Activated T-helper 1 cell treated with Interleukin-2 at 50 U/mL for 16 hours (primary cell): ENCODE data around the gene TMEM132C.

Source experiments
- DNase-seq: peaks from one replicate; pipeline ENCODE4 v3.0.0-alpha.2; 2020; ENCODE audit warnings: low read depth

Gene TMEM132C

DNA sequence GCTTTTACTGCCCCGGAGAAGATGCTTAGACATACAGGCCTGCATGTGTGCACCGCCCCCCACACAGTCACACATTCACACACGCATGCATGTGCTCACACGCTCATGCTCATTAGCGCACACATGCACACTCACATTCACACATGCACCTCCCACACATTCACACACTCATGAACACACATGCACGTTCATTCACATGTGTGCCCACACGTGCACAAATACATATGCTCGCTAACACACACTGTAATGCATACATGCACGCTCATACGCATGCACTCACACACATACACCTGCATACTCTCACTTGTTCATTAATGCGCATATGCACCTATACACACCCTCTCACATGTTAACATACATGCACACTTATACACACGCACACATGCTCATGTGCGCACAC is 21.9 kb downstream of the TMEM132C start:
- DNase-seq: no peak

DNA sequence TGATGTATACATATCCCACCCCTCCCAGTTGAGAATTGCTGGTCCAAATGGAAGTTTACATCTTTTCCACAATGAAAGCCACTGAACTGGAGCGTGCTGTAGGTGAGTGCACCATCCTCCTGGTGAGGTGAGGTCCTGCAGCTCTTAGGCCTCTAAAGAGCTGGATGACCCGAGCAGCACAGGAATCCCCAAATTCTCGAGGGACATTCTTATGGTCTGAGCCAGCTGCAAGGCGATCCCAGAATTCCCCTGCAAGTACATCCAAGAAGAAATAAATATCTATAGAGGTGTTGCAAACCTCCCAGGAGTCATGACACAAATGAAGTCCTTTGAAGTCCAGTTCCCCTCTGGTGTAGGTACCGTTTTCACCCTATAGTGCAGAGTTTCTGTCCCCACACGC is 24.0 kb downstream of the TMEM132C start:
- no peak for DNase-seq

DNA sequence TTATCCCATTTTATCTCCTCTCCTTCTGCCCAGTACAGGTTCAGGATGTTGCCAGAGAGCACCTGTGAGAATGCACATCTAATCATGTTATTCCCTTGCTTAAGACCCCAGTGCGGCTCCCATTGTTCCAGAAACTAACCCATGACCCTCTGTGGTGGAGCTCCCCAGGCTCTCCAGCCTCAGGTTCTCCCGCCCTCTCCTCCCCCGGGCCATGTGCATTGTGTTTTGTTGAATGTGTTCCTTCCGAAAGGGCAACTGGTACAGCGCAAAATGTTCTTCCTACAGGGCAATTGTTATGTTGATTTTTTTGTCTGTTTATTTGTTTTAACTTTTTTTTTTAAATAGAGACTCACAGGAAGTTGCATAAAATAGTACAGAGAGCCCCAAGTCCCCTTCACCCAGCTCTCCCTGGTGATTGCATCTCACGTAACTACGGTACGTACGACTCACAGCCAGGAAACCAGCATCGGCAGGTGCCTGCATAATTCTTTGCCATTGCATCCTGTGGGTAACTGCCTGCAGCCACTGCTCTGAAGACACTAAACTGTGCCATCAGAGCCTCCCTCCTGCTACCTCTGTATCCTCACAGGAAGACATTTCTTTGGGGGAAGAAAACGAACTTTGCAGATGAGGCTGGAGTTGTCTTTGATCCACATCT is 31.2 kb downstream of the TMEM132C start:
- DNase-seq: no peak

DNA sequence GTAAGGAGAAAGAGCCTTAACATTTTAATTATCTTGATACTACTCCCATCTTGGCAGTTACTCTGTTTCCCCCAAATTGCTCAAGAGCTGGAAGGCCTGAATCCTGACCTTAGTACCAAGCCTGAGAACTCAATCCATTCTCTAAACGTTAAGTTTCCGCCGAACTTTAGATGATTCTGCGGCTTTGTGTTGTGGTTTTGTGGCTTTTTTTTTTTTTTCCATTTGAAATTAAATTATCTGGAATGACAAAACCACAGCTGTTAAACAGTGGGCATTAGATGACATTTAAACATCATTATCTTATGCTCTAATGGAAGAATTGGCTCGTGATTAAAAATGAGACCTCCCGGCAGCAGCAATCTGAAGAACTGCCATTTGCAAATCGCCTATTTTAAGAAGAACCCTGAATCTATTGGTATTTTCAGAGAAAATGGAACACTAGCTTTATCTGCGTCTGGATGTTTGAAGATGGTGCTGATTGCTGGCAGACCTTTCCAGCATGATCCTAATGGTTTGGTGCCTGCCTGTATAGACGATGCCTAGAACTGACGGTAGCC is 38.4 kb downstream of the TMEM132C start:
- no peak for DNase-seq

DNA sequence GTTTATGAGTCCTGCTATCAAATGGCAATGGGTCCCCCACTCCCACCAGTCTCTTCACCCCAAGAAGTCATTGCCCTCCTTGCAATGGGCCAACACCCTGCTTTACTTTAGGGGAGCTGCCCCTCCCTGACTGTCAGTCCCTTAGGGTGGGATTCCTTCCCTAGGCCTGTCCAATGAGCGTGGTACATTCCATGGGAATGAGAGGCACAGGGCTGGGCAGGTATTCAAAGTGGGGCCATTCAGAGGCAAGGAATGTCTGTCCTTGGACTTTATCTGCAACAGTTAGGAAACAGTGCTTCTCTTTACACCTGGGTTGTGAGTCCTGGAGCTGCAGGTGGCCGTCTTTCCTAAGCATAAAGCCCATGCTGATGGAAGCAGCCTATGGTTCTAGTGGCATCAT is 40.8 kb downstream of the TMEM132C start:
- DNase-seq: no peak

DNA sequence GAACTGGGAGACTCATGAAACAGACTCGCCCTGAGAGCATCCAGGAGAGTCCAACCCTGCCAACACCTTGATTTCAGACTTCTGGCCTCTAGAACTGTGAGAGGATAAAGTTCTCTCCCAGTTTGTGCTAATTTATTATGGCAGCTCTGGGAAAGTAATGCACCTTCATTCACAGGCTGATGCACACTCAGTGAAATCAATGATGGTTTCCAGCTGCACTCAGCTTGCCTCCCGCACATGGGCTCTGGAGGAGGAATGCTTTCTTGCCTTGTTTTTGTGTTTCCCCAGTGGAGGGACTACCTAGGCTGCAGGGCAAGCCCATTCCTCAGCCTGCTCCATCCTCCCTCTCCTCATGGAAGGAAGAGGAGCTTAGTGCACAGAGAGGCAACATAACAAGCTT is 45.7 kb downstream of the TMEM132C start:
- DNase-seq: no peak

DNA sequence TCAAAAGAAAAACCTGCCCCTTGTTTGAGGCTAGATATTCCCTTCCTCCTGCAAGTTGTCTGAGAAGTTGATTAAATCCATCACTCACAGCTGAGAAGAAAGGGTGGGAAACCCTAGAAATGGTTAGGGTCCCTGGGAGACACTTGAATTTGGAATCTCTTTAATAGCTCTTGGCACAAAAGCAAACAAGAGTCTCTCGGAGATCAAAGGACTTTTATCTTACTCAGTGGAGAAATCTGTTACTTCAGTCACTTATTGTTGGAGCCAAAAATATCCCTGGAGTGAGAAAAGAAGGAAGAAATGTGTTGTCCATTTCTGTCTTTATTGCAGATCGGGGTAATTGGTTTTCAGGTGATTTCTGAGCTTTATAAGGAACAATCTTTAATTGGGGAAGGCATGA is 47.0 kb downstream of the TMEM132C start:
- no peak for DNase-seq

DNA sequence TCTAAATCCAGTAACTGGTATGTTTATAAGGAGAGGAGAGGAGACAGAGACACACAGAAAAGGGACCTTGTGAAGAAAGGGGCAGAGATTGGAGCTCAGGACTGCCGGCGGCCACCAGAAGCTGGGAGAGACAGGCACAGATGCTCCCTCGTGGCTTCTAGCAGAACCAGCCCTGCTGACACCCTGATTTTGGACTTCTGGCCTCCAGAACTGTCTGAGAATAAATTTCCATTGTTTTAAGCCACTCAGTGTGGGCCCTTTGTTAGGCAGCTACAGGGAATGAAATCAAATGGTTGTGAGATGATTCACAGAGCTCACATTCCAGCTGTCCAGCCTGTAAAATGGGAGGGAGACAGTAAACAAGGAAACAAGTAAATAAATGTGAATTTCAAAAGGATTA is 47.6 kb downstream of the TMEM132C start:
- DNase-seq: no peak

DNA sequence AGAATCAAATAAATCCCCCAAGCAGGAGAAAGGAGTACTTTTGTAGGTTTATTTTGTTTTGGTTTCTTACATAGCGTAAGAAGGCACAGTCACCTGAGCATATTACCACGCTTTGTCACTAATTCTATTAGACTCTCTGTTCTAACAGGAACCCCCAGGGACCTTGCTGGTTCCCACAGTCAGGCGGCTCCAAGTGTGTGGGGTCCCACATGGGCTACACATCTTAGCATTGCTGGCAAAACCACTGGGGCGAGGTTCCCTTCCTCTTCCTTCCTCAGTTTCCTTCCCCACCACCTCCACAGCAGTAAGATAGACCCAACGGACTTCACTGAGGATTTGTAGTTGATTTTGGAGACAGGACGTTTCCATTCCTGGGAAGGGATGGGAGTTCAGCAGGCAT is 49.1 kb downstream of the TMEM132C start:
- DNase-seq: no peak

DNA sequence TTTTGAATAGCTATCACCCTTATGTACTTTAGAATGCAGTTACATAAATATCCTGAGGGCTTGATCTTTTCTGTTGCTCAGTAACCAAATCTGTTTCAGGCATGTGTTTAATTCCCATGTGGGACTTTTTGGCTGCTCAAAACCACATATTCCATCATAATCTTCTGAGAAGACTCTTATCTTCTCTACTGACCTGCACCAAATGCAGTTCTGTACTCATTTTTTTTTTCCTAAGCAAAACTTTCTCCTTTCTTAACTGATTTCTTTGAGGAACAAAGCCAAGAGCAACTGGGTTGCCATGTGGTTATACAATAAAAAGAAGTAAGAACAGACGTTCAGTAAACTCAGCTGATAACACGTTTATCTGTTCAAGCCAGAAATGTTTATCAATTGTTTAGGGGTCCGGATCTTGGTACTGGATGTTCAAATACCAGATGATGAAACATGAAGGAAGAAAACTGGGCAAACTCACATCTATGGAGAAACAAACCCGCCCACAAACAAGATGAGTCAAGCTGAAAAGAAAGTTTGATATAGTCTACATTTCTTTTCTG is 50.1 kb downstream of the TMEM132C start:
- no peak for DNase-seq

DNA sequence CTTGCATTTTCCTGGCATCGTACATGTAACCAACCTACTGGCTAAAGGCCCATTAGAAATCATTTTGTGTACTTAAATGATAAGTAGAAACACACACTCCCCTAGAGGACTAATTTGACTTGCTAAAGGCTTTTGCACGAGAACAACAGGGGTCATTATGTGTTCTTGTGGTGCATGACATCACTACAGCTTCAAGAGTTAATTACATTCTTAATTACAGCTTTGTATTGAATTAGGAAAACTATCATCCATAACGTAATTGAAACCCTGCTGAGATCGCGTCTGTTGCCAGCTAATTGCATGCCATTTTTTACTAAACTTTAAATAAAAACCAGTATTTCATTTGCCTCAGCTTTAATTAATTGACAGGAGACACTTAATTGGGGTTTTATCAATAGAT is 51.4 kb downstream of the TMEM132C start:
- no peak for DNase-seq

DNA sequence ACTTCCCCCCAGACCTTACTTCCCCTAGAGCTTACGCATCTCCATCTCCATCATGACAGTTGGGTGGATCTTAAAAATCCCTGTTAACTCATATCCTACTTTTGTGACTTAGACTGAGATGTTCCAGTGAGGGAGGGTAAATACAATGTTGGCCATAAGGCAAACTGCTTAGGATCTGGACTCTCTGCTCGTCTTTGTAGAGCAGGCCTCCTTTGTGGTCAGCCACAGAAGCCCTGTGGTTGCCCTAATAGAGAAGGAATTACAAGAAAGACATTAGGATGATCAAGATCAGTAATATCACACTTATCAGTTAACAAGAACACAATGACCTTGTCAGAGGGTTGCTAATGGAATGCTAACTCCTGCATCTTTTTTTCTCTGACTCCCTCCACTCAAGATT is 52.0 kb downstream of the TMEM132C start:
- DNase-seq: no peak

DNA sequence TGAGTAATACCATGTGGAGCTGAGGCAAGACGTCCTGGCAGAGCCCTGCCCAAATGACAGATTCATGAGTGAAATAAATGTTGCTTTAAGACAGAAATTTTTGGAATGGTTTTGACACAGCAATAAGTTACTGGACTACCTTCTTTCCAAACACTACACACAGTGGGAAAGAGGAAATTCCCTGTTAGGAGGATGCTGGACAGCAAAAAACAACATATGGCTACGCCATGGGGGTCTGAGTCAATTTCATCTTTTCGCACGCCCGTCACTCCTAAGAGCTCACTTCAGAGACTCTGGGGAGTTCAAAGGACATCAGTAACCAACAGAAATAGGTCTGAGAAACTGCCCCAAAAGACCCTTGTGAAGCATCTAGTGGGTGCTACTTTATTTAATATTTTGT is 55.4 kb downstream of the TMEM132C start:
- no peak for DNase-seq

DNA sequence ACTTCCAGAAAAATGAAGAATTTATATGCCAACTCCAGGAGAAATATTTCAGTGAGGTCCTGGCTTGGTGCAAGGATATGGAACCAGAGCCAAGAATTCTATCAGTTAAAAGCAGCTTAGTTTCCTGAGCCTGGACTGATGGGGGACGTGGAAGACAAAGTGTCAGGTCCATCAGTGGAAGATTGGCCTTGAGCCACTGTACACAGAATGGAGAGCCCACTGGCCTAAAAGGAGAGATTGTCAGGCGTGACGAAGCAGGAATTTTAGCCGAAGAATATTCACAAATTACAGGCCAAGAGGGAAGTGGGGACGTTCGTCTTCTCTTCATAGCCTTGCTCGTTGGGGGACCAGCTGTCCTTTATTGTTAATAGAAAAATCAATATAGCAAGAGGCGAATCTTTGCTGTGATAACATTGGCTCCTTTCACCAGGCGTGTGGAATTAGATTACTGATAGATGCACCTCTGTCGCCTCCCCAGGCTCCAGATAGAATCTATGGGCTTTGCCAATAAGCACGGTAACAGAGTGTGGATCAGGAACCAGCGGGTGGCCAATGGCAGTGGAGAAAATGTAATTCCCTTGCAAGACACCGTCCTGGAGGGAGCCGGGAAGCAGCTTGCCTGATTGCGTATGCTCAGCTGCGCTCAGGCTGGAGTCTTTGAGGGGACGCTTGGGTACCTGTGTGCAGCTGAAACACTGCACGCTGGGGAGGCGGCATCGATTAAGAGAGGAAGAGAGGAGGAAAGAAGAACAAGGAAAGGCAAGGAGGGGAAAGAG is 56.4 kb downstream of the TMEM132C start:
- DNase-seq: no peak

DNA sequence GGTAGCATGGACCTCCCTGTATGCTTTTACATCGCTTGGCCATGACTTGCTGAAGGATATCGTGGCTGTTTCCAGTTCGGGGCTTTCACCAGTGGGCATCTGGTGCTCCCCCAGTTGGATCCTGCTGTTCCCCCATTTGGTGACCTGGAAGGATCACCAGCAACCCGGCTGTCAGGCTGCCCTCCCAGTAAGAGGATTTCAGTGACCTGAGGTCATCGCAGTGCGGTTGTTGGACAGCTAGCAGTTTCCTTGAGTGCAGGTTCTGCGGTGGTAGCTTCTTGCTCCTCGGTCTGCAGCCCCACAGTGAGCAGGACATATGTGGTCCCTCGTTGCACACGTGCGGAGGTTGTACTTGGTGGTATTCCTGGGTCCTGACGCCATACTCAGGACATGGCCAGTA is 58.7 kb downstream of the TMEM132C start:
- no peak for DNase-seq

DNA sequence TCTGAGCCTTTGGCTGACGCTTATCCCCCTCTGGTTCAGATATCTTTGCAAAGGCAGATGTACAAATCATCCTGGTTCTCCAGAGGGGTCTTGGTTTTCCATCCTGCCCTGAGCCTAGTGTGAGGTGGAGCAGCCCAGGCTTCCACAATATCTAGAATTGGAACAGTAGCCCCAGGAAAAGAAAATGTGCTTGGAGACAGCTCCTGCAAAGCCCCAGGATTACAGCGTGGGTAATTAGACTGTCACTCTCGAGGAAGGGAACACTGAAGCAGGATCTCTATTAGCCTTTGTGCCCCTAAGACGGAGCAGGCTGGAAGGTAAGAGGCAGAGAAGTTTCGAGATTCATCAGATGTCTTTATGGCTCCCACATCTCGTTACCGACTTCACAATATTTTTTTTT is 59.4 kb downstream of the TMEM132C start:
- DNase-seq: no peak

DNA sequence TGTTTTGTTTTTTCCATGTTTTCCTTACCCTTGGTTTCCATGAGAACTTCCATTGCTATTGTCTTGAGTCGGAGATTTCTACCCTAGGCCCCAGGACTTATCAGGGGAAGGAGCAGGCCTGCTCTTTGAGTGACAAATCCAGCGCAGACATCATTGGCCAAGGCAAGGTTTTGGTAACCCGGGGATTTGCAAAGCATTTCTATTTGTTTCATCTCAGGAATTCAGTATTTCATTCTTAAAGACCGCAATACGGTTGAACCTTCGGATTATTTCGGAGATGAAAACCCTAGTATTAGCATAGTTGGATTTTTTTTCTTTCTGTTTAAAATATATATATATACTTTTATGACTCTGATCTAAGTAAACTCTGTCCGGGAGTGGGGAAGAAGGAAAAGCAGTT is 62.0 kb downstream of the TMEM132C start:
- DNase-seq: no peak

DNA sequence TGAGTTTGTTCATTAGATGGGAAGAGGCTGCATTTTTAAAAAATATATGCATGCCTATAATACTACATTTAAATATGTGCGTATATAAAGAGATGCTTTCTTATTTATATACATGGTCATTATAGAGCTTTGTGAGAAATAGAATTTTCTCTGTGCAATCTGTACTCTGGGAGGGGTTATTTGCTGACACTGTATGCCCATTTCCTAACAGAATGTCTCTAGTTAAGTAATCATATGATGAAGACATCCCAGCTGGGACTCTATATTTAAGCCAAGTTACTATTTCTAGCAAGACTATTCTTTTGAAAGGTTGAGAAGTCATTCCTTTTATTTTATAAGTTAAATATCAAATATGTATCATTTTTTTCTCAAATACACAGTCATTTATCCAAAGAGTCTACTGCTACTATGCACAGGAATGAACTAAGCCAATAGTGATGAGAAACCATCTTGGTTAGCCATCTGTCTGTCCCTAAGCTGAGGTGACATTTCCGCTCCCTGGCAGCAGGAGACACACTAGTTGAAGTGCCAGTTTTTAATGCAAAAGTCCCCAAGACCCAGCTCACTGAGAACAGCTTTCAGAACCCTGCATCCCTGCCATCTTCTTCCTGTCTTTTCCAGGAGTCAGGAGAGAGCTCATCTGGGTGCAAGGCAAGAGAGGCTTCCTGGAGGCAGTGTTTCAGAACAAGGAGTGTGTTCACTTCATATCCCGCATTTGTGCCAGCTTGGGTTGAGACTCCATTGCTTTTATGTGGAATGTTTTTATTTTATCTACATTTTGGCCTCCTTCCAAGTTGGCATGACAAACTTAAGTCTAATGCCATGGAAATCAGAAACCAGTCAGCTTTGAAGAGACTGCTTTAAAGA is 69.5 kb downstream of the TMEM132C start:
- no peak for DNase-seq

DNA sequence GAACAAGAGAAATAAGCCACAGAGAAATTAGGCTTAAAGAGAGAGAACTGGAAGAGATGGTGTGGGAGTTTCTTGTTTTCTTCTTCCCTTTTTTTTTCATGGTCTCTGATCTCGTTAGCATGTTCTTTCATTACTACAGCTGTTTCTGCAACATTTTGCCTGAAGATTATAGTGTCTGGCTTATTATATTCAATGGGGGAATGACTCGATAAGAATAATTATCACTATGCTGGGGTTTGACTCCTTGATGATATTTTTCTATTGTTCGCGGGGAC is 70.0 kb downstream of the TMEM132C start:
- DNase-seq: no peak

DNA sequence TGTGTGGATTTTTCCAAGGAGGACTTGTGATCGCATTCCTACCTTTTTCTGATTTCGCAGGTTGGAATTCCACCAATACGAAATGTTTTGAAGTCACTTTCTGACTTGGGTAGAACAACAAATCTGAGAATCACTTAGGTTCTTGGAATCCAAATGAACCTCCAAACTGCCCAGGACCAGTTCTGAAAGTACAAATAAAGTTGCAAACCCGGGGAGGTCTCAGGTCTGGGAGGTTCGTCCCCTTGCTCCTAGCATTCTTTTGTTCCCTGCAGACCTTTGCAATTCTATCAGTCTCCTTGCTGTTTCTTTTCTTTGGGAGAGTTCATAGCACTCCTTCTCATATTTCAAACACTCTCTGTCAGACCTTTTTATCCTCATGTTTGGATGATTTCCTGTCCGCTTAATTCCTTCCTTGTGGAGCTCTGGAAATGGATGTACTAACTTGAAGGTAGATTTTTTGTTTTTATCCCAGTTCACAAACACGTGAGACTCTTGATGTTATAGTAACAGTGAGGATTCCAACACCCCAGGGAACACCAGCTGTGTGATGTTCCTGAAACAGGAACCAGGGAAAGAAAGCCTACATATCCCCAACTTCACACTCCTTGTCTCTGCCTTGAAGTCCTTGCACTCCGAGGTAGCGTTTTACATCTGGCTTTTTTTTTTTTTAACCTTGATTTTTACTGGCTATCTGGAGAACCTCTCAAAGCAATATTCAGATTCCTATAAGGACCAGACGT is 70.6 kb downstream of the TMEM132C start:
- DNase-seq: no peak

DNA sequence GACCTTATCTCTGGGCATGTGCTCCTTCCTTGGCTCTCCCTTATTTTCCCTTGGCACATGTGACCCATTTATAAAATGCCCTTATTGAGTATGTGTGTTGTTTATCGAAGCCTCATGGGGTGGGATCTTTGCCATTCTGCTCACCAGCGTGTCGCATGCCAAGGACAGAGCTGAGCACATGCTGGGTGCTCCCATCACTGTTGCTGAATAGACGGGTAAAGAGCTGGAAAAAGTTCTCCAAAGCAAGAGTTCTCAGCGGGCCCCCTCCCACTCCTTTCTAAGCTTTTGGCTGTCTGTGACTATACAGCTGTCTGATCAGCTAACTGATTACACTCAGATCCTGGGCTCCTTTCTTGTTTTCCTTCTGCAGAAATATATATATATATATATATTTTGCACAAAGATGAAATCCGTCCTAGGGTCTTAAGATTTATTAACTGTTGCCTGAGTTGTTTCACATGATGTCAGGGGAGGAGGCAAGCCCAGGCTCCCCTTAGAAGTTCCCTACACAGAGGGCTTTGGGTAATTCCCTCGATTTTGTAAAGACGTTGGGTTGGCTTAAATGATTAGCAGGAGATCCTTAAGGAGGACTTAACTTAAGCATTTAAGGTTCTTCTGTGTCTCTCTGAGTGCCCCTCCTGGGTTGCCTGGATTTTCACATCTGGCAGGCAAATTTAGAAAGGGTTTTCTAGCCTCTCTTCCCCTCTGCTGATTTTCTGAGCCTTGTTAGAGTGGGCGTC is 71.6 kb downstream of the TMEM132C start:
- no peak for DNase-seq
